Skeletal muscle cell (primary cell): ENCODE measurements around the gene SSBP3.

Experiments
- DNase-seq: peaks from one replicate; pipeline ENCODE4 v3.0.0-alpha.2; 2010; ENCODE audit warnings: low read depth
- H3K4me3 ChIP-seq: 2 replicates; pipeline ENCODE4 v1.5.1; 2011; ENCODE audit warnings: low read depth, mild to moderate bottlenecking, control low read depth, low read length, moderate library complexity

Gene SSBP3

DNA sequence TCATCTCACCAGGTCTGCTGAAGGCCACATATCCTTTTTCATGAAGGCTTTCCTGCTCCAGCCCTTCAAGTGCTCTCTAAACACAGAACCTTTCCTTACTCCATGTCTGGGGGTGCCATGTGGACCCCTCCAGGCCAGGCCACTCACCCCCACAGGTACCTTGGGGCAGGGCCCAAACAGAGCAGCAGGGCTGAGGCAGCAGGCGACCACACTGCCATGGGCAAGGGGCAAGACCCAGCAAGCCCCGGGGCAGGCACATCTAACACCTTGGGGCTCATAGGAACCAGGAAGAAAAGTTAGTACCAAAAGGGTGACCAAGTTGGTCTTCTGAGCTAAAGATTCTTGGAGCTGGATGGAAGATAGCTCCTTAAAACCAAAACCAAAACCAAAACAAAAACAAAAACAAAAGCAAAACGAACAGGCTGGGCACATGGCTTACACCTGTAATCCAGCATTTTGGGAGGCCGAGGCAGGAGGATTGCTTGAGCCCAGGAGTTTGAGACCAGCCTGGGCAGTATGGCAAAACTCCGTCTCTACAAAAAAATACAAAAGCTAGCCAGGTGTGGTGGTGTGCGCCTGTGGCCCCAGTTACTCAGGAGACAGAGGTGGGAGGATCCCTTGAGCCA, 142.5 kb downstream of the SSBP3 start:
- DNase-seq, result no peak

DNA sequence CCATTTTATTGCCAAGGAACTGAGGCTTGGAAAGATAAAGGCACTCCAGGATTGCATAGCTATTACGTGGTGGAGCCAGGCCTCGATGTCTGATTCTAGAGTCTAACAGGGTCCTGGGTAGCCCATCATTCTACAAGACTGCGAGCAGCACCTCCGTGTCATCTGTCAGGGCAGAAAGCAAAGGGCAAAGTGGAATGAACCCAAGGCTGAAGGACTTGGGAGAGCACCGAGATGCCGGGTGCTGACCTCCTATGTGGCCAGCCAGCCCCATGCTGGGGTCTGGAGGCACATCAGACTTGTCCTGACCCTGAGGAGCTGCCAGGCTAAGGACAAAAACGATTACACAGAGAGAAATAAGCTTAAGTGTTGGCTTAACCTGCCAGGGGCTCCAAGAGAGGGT, 143.9 kb downstream of the SSBP3 start:
- no peak overlapping the region for H3K4me3 ChIP-seq
- DNase-seq, result no peak

More for the DNA sequence above, 142.5 kb downstream of the SSBP3 start:
- no peak overlapping the region for H3K4me3 ChIP-seq

DNA sequence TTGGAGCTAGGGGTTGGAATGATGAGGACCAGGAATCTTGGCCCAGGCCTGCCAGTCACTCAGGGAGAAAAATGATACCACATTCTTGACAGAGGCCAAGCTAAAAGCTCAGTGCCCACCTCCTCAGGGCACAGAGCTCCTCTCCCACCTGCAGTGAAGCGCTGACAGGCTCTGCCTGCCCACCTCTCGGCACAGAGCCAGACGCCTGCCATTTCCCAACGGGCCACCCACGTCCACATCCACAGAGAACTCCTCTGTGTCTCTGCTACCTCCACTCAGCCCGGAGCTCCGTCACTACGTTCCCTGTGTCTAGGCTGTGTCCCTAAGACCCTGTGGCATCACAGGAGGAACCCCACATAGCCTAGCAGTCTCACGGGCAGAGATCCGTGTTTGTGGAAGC, 145.4 kb downstream of the SSBP3 start:
- H3K4me3 ChIP-seq, result no peak overlapping the region
- DNase-seq, result no peak

DNA sequence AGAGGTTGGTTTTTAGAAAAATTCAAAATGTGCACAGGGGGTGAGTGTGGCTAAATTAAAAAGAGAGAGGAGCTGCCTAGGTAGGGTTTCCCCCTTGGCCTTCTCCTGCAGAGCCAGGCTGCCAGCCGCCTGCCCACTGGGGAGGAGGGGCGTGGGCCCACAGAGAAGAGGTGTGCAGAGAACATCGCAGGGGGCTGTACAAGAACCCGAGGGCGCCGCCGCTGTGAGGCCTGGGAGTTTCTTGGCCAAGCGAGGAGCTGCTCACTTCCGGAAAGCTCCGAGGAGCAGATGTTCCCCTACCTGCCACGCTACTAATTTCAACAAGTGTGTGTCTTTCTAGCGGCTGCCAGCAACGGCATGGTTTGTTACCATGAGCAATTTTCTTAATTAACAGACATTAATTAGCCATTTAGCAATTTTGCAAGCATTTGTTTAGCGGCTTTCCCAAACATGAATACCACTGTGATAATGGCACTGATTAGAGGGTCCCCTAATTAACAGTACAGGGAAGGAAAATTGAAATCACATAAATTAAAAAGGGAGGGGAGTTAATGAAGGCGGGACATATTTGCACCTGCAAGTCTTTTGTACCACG, 146.6 kb downstream of the SSBP3 start:
- H3K4me3 ChIP-seq, result no peak overlapping the region

DNA sequence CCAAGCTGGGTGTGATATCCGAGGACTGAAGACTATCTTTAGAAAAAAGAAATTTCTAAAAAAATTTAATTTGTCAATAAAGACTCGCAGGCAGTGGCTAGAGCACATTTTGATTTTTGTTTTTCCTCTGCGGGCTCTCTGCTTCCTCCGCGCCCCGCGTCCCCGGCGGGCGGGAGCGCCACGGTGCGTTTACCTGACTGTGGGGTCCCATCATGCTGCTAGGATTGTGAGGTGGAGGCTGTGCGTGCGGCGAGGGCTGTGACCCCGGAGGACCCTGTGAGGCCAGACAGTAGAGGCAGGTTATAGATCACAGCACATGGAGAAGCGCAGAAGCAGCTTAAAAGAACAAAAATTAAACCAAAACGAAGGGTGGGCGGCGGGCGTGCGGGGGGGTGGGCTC, 148.3 kb downstream of the SSBP3 start:
- H3K4me3 ChIP-seq, result no peak overlapping the region
- DNase-seq, result no peak

More for the DNA sequence above, 146.6 kb downstream of the SSBP3 start:
- DNase-seq, result no peak

GRCh38 chr1:54257346-54257620, 148.9 kb downstream of the SSBP3 start:
- no peak overlapping the region for H3K4me3 ChIP-seq
- DNase-seq, result no peak

GRCh38 chr1:54256522-54257345, 149.5 kb downstream of the SSBP3 start:
- no peak for DNase-seq
- H3K4me3 ChIP-seq, result no peak overlapping the region

- no peak for DNase-seq
- no peak overlapping the region for H3K4me3 ChIP-seq
Measured at GRCh38 chr1:54255026-54255702, 151.0 kb downstream of the SSBP3 start.

GRCh38 chr1:54254055-54254454, 152.1 kb downstream of the SSBP3 start:
- no peak overlapping the region for H3K4me3 ChIP-seq
- no peak for DNase-seq

- DNase-seq, result peak; percentile 80
- no peak overlapping the region for H3K4me3 ChIP-seq
Measured at GRCh38 chr1:54253480-54253879, 152.7 kb downstream of the SSBP3 start.

DNA sequence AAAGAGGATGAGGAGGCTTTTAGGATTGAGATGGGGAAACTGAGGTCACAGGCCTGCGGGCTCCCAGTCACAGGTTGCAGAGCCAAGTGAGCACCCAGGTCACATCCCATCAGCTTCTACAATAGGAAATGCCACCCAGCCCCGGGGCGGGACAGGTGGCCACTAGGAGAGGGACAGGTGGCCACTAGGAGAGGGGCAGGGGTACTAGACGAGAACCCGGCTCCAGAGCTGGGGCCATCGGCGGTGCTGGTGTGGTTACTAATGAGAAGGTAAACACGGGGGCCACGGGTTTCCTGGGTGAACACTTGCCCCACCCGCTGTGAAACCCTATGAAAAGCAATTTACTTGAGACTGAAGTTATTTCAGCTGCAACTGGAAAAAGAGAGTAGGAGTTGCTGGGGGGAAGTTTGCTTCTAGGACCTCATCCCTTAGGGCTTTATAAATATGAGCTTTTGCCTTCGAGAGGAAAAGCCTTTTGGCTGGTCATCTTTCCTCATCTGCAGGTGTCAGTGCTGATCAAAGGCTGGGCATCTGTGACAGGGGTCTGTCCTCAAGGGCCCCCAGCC, 153.7 kb downstream of the SSBP3 start:
- H3K4me3 ChIP-seq, result no peak overlapping the region
- no peak for DNase-seq

DNA sequence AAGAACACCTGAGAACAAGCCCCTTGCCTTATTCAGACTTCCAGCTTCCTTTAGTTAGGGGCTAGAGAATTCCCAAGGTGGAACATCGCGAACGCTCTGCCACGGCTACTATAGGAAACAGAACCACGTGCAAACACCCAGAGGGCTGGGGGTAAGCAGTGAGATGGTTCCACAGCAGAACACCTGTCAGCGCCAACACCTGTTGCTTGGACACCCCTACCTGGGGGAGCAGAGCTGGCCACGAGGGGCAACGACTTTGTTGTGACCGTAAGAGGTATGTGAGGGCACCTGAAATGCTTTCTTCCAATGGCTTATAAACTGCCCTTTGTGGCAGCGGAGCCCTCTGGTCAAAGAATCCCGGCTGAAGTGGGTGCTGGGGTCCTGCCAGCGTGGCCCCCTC, 155.5 kb downstream of the SSBP3 start:
- H3K4me3 ChIP-seq, result no peak overlapping the region

DNA sequence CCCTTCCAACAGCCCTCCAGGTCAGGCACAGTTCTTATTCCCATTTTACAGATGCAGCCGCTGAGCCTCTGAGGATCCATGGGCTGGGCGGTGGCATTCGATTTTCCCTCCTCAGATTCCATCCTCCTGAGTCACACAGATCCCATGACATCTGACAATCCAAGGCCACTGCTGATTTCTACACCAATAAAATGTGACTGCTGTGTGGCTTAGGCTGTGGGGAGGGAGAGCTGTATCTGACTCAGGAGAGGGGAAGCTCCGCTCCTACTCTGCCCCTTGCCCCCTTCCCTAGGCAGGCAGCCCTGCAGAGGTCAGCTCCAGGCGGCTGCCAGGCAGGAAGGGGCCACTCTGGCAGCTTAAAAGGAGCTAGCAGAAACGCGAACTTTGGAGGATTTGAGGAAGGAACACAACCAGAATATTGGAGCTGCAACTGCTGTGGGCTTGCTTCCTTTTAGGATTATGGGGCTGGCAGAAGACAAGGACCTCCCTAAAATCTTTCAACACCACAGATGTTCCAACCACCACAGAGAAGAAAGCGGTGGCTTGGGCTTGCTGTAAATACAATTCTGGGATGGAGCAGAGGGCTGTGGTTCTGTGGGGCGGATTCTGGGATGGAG, 156.3 kb downstream of the SSBP3 start:
- no peak for DNase-seq
- no peak overlapping the region for H3K4me3 ChIP-seq

More for the DNA sequence above, 155.5 kb downstream of the SSBP3 start:
- DNase-seq, result no peak

DNA sequence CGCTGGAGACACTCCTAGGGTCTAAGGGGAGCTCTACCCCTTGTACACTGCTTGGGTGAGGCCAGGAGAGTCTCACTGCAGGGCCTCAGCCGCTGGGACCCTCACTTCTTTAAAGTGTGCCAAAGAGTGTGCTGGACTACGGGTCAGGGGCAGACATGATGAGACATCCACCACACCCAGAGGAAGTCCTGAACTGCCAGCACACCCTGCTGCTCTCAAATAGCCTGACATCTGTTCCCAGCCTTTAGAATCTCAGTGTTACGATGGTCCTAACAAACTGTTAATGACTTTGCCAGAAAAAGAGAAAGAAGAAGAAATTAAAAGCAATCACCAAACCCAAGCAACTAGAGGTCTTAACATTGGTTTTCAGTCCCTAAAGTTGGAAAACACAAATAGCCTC, 157.2 kb downstream of the SSBP3 start:
- no peak overlapping the region for H3K4me3 ChIP-seq
- DNase-seq, result no peak

- DNase-seq, result no peak
- H3K4me3 ChIP-seq, result no peak overlapping the region
Measured at GRCh38 chr1:54247863-54248515, 158.2 kb downstream of the SSBP3 start.

GRCh38 chr1:54246116-54246721, 160.0 kb downstream of the SSBP3 start:
- DNase-seq, result no peak
- H3K4me3 ChIP-seq, result no peak overlapping the region

- no peak for DNase-seq
- no peak overlapping the region for H3K4me3 ChIP-seq
Measured at GRCh38 chr1:54245501-54245900, 160.7 kb downstream of the SSBP3 start.

DNA sequence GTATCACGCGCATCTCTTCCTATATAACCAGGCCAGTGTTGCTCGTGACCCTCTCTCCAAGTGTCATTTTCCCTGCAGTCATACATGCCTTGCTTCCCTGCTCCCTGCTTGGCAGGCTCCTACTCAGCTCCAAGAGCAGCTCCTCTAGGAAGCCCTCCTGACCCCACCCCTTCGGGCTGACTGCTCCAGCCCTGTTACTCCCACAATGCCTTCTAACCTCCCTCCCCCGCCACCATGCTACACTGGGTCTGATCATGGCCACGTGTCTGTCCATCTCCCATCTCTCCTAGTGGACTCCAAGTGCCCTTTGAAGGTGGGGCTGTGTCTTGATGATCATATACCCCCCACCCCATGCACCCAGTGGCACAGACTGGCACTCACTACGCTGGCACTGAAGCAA, 161.5 kb downstream of the SSBP3 start:
- H3K4me3 ChIP-seq, result no peak overlapping the region
- DNase-seq, result no peak

- DNase-seq, result no peak
- H3K4me3 ChIP-seq, result no peak overlapping the region
Measured at GRCh38 chr1:54243022-54243421, 163.2 kb downstream of the SSBP3 start.
